ENCODE results near the gene SETD1B.
"Not testable (repeated sequence)": the region's sequence is repeated elsewhere in the genome, so short reads cannot be mapped to it uniquely, and the experiment has no call there.

The SETD1B gene

GRCh38 chr12:121825041-121825523 lies 21.3 kb downstream of the SETD1B start:
- no peak for DNase-seq (ENCODE audit: low spot score)

- no peak for DNase-seq (ENCODE audit: low spot score)
Observed at GRCh38 chr12:121826318-121827150, 22.7 kb downstream of the SETD1B start.

- DNase-seq (ENCODE audit: low spot score), result no peak
Observed at GRCh38 chr12:121827351-121828099, 23.7 kb downstream of the SETD1B start.

GRCh38 chr12:121828306-121828705 lies 24.5 kb downstream of the SETD1B start:
- DNase-seq (ENCODE audit: low spot score), result no peak

- DNase-seq (ENCODE audit: low spot score), result no peak
Observed at GRCh38 chr12:121828826-121829225, 25.0 kb downstream of the SETD1B start.

GRCh38 chr12:121829250-121829918 lies 25.6 kb downstream of the SETD1B start:
- peak; percentile 28 for DNase-seq (ENCODE audit: low spot score)

GRCh38 chr12:121830134-121830533 lies 26.3 kb downstream of the SETD1B start:
- DNase-seq (ENCODE audit: low spot score), result no peak

GRCh38 chr12:121830588-121831265 lies 26.9 kb downstream of the SETD1B start:
- no peak for DNase-seq (ENCODE audit: low spot score)

- no peak for DNase-seq (ENCODE audit: low spot score)
Observed at GRCh38 chr12:121831571-121832245, 27.9 kb downstream of the SETD1B start.

- DNase-seq (ENCODE audit: low spot score), result no peak
Observed at GRCh38 chr12:121837680-121838079, 33.9 kb downstream of the SETD1B start.

- no peak for DNase-seq (ENCODE audit: low spot score)
Observed at GRCh38 chr12:121838126-121838525, 34.3 kb downstream of the SETD1B start.

GRCh38 chr12:121839106-121839992 lies 35.5 kb downstream of the SETD1B start:
- DNase-seq (ENCODE audit: low spot score), result peak; percentile 98

GRCh38 chr12:121839993-121840761 lies 36.4 kb downstream of the SETD1B start:
- DNase-seq (ENCODE audit: low spot score), result no peak

GRCh38 chr12:121843236-121843982 lies 39.6 kb downstream of the SETD1B start:
- no peak for DNase-seq (ENCODE audit: low spot score)

- no peak for DNase-seq (ENCODE audit: low spot score)
Observed at GRCh38 chr12:121845701-121846100, 41.9 kb downstream of the SETD1B start.

GRCh38 chr12:121849211-121849610 lies 45.4 kb downstream of the SETD1B start:
- DNase-seq (ENCODE audit: low spot score), result no peak

GRCh38 chr12:121849665-121850064 lies 45.9 kb downstream of the SETD1B start:
- no peak for DNase-seq (ENCODE audit: low spot score)

- not testable (repeated sequence) for DNase-seq (ENCODE audit: low spot score)
Observed at GRCh38 chr12:121852392-121852791, 48.6 kb downstream of the SETD1B start.
